UCSD-AML1 (cell line): ENCODE measurements around the gene CLEC3B.
A peak's percentile ranks its signal among the peaks of the same experiment; 100 is the strongest.
"Not testable (repeated sequence)": the region's sequence is repeated elsewhere in the genome, so short reads cannot be mapped to it uniquely, and the experiment has no call there.

Experiments used
- DNase-seq: peaks from one replicate; lab custom pipeline; 2025; ENCODE audit not compliant: unreplicated experiment; lab: John Stamatoyannopoulos, UW

Gene CLEC3B

DNA sequence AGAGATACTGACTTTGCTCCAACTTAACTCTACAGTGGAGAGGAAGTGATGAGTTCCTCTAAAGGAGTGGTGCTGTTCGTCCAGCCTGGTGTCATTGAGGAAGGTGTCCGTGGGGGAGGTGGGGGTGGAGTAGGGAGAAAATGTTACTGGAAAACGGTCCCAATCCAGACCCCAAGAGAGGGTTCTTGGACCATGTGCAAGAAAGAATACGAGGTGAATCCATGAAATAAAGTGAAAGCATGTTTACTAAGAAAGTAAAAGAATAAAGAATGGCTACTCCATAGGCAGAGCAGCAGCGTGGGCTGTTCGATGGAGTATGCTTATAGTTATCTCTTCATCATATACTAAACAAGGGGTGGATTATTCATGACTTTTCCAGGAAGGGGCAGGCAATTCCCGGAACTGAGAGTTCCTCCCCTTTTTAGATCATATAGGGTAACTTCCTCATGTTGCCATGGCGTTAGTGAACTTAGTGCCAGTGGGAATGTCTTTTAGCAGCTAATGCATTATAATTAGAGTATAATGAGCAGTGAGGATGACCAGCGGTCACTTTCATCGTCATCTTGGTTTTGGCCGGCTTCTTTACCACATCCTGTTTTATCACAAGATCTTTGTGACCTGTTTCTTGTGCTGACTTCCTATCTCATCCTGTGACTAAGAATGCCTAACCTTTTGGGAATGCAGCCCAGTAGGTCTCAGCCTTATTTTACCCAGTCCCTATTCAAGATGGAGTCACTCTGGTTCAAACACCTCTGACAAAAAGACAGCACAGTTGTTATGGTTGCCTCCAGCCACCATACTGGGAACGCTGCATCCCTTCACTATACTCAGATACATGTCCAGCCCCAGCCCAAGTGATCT lies 38.6 kb downstream of the CLEC3B start:
- peak; percentile 63 for DNase-seq

DNA sequence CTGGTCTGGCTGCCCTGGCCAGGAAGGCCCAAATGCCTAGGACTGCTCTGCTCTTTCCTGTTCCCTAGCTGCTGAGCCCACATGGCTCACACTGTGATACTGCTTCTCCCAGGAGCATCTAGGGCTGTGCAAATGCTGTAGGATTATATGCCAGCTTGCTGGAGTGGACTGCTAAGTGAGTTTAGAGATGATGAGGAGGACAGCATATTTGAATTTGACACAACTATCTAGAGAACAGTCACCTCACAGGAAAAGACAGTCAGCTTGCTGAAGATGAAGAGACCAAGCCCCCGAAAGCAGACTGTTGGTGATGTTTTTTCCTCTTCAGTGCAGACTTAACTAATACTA lies 39.2 kb downstream of the CLEC3B start:
- no peak for DNase-seq

DNA sequence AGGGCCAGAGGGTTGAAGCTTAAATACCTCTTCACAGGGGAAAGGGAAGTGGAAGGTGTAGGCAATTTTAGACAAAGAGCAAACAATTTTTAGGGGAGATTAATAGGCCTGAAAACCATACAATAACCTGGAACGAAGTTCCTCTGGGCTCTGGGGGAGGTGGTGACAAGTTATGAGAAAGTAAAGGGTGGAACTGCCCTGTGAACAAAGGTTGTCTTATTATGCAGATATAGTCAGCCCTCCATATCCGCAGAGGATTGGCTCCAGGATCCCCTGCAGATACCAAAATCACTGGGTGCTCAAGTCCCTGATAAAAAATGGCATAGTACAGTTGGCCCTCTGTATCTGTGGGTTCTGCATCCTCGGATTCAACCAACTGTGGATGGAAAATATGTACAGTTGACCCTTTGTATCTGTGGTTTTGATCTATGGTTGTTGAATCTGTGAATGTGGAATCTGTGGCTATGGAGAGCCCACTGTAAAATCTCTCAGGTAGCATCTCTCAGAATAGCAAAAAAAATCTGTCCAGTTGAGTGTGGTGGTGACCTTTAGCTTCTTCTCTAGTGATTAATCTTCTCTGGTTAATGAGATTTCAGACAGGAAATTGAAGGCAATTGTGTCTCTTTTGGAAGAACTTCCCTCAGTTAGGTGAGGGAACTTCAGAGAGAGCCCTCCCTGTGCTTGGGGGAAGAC lies 40.2 kb downstream of the CLEC3B start:
- no peak for DNase-seq

DNA sequence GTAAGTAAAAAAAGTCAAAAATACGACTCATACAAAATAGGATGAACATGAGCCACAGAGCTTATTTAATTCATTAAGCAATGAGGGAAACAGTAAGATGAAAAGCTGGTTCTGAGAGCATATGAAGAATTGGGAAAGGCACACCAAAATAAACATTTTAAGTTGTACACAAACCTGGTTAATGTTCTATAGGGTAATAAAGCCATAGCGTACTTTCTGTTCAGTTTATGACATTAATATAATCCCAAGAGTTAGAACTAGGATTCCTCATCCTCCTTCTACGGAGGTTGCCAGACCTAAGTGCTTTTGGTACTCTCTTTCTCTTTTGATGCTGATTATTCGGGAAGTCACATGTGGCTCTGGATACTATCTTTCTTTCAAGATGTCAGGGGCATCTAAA lies 41.4 kb downstream of the CLEC3B start:
- no peak for DNase-seq

DNA sequence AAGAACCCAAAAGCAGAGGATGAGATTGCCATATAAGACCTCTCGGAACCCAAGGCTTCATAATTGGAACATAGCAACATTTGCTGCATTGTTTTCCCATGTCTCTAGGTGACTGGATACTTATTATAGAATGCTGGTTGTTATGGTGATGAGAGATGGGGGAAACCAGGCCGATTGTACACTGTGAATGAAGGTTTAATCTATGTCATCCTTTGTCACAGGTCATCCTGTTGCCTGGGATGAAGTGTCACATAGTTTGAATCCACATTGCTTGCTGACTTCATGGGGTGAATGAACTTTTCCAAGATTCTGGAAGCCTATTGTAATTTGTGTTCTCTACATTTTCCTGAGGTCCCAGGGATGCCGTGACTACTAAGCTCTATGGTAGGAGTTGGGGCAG lies 41.8 kb downstream of the CLEC3B start:
- no peak for DNase-seq

DNA sequence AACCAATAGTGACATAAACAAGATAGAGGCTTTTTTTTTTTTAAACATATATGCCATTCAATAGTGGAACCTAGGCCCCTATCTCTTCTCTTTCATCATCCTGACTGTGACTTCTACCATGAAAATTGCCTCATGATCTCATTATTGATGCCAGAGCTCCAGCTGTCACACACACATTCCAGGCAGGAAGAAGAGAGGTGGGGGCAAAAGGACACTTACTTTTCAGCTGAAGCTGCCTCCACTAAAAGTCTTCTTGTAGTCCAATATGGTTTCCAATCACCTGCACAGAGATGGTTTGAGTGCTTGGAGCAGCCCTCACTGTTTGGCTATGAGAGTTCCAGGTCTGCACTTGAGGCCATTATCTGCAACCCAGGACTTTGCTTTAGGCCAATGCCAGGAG lies 45.0 kb downstream of the CLEC3B start:
- DNase-seq = no peak

DNA sequence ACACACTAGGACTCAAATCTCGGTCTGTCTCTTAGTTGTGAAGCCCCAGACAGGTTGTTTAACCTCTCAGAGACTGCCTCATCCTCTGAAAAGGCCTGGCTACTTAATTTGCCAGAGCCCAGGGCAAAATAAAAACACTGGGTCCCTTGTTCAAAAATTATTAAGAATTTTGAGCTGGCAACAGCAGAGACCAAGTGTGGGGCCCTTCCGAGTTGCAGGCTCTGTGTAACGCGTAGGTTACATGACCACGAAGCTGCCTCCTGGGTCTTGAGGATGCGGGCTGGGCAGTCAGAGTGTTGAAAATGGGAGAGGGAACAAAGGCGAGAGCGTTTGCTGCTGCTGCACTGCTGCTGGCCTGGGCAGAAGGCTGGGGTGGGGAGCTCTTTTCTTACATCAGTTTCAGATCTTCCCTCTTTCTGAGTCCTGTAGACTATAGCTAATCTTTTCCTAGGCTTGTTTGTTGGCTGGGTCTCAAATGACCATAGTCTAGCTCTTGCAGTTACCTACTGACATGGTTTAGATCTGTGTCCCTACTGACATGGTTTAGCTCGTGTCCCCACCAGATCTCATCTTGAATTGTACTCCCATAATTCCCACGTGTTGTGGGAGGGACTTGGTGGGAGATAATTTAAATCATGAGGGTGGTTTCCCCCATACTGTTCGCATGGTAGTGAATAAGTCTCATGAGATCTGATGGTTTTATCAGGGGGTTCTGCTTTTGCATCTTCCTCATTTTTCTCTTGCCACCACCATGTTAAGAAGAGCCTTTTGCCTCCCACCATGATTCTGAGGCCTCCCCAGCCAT lies 49.9 kb downstream of the CLEC3B start:
- no peak for DNase-seq

DNA sequence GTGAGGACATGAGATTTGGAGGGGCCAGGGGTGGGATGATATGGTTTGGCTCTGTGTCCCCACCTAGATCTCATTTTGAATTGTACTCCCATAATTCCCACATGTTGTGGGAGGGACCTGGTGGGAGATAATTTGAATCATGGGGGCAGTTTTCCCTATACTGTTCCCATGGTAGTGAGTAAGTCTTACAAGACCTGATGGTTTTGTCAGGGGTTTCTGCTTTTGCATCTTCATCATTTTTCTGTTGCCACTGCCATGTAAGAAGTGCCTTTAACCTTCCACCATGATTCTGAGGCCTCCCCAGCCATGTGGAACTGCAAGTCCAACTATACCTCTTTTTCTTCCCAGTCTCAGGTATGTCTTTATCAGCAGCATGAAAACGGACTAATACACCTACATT lies 52.2 kb downstream of the CLEC3B start:
- DNase-seq = not testable (repeated sequence)

DNA sequence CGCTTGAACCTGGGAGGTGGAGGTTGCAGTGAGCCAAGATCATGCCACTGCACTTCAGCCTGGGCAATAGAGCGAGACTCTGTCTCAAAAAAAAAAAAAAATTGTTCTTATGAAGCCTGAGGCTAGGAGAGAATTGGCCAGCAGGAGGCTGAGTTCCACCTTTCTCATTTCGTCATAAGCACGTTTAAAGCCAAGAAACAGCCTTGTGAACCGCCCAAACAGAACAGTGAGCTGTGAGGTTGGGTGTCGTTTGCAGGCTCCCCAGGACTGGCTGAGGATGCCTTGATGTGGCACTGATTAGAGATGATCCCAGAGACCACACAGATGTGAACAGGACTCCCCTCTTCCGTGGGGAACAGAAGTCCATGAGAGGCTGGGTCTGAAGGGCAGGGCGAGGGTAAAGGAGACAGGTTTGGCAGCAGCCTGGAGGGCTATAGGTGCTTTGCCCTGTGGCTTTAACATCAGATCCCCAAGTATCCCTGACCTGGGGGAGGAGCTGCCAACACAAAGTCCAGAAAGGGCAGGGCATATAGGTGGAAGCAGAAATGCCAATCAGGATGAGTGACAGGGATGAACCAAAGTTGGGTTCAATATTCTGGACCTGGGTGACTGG lies 52.9 kb downstream of the CLEC3B start:
- DNase-seq = no peak

DNA sequence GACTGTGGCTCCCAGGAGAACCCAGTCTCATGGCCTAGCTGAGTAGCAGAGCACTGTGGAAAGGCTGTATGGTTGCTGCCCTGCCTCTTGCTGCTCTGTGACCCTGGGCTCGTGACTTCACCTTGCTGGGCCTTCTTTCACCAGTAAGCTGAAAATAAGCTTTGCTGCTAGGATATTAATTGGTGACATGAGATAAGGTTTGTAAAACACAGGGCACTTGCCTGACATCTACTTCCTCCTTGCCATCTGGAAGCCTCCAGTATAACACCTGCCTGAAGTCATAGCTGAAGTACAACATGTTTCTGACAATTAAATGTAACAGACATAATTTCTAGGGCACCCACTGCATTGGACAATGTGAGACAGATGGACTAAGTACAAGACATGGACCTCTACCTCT lies 53.6 kb downstream of the CLEC3B start:
- no peak for DNase-seq

DNA sequence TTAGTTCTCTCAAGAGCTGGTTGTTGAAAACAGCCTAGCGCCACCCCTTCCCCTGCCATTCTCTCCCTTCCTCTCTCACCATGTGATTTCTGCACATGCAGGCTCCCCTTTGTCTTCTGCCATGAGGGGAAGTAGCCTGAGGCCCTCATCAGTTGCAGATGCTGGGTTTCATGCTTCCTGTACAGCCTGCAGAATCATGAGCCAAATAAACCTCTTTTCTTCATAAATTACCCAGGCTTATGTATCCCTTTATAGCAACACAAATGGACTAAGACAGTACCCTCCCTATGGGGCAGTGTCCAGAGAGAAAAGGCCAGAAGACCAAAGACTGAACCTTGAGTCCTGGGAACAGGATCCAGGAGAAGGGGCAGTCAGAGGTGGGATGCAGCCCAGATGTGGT lies 54.7 kb downstream of the CLEC3B start:
- no peak for DNase-seq

DNA sequence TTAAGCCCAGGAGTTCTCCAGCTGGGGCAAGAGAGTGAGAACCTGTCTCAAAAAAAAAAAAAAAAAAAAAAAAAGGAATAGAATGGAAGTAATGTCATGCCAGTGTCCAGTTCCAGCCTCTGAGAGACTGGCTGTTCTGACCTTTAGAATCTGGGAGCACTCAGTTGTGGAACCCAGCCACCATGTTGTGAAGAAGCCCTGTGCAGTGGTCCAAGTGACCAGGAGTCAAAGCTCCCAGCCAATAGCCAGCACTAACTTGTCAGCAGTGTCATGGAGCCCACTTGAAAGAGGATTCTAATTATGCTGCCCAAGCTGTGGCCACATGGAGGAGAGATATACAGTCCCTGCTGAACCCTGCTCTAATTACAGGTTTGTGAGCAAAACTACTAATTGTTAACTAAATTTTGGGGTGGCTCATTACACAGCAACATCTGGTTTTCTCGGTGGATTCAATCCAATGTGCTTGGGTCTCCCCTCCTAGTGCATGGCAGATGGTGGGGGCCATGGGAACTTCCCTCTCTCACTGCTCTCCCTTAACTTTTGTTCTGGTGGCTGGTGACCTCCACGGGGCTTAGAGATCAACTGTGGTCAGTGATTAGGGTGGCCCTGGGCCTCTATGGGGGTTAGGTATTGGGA lies 55.5 kb downstream of the CLEC3B start:
- no peak for DNase-seq

DNA sequence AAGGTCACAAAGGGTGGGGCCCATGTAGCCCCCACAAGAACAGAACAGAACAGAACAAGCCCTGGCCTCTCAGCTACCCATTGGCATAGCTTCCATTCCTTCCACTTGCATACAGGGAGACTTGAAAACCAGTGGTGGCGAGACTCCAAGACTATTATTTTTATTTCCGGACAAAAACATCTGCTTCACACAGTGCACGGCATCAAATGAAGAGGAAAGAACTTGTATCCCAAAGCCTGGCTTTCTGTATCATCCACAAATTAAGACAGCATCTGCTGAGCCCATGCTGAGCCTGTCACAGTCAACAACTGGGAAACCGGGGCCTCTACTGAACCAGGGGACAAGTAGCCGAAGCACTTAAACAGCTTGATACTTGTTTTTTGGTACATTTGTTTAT lies 56.0 kb downstream of the CLEC3B start:
- DNase-seq = no peak

DNA sequence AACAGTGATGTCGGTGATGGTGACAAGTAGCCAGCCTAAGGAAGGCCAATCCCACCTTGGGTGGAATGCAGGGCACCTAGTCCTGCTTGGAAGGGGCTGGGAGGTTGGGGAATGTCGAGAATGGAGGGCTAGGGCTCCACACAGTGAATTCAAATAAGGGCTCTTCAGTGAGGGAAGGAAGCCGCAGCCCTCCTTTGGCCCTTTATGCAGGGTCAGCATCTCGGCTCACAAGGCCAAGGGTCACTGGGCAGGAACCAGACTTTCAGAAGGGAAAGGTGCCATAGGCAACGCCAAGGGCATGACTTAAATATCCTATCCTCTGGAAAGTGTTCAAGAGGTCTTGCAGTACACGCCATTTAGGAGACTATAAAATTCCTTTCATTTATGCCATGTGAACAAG lies 56.9 kb downstream of the CLEC3B start:
- DNase-seq = no peak

DNA sequence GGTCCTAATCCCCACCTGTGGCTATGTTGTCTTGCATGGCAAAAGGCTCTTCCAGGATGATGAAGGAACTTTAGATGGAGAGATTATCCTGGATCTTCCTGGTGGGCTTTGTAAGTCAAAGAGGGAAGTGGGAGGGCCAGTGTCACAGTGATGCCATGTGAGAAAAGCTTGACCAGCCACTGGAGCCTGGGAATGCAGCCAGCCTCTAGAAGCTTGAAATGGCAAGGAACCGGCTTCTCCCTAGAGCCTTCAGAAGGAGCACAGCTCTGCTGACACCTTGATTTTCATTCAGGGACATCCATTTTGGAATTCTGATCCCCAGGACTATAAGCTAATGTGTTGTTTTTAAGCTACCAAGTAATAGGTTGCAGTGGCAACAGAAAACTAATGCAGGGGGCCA lies 58.3 kb downstream of the CLEC3B start:
- no peak for DNase-seq

DNA sequence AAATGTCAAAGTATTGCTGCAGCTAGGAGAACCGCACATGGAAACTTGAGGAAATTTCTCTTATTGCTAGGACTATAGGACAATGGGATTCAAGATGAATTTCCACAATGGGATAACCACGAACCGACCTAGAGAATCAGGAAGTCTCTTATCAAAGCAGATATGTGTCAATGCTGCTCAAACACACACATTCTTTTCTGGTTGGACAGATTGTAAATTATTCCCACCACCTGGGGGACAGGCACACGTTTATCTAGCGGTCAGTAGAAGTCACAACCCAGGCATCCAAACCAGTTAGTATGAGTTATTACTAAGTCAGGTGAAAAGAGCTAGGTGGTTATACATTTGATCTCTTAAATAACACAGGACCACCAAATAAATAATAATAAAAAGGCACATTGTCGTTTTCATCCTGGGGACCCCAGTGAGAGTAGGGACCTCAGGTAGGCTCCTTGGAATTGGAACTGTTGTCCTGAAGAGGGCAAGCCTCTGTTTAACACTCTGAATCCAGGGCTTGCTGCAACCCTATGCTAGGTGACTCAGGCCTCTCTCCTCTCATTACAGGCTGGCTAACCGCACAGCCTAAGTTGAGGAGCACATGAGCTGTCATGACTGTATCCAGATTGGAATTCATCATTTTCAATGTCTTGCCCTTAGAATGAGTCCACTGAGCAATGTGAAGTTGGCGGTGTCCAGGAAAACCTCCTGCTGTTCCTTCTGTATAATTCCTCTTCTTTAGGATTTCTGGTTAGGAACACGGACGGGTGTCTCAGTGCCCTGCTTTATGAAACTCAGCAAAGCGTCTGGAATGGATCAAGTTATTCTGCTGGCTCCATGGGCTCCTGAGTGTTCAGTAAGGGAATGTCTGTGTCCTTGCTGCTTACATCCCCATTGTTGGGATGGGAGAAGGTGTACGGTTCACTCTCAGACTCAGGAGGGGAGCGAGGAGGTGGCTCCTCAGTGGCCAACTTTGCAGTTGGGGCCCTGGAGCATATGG lies 59.0 kb downstream of the CLEC3B start:
- no peak for DNase-seq
